Measurements from ENCODE around the gene SCAF4.
A peak's percentile ranks its signal among the peaks of the same experiment; 100 is the strongest.

The SCAF4 gene, protein sequence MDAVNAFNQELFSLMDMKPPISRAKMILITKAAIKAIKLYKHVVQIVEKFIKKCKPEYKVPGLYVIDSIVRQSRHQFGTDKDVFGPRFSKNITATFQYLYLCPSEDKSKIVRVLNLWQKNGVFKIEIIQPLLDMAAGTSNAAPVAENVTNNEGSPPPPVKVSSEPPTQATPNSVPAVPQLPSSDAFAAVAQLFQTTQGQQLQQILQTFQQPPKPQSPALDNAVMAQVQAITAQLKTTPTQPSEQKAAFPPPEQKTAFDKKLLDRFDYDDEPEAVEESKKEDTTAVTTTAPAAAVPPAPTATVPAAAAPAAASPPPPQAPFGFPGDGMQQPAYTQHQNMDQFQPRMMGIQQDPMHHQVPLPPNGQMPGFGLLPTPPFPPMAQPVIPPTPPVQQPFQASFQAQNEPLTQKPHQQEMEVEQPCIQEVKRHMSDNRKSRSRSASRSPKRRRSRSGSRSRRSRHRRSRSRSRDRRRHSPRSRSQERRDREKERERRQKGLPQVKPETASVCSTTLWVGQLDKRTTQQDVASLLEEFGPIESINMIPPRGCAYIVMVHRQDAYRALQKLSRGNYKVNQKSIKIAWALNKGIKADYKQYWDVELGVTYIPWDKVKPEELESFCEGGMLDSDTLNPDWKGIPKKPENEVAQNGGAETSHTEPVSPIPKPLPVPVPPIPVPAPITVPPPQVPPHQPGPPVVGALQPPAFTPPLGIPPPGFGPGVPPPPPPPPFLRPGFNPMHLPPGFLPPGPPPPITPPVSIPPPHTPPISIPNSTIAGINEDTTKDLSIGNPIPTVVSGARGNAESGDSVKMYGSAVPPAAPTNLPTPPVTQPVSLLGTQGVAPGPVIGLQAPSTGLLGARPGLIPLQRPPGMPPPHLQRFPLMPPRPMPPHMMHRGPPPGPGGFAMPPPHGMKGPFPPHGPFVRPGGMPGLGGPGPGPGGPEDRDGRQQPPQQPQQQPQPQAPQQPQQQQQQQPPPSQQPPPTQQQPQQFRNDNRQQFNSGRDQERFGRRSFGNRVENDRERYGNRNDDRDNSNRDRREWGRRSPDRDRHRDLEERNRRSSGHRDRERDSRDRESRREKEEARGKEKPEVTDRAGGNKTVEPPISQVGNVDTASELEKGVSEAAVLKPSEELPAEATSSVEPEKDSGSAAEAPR

DNA sequence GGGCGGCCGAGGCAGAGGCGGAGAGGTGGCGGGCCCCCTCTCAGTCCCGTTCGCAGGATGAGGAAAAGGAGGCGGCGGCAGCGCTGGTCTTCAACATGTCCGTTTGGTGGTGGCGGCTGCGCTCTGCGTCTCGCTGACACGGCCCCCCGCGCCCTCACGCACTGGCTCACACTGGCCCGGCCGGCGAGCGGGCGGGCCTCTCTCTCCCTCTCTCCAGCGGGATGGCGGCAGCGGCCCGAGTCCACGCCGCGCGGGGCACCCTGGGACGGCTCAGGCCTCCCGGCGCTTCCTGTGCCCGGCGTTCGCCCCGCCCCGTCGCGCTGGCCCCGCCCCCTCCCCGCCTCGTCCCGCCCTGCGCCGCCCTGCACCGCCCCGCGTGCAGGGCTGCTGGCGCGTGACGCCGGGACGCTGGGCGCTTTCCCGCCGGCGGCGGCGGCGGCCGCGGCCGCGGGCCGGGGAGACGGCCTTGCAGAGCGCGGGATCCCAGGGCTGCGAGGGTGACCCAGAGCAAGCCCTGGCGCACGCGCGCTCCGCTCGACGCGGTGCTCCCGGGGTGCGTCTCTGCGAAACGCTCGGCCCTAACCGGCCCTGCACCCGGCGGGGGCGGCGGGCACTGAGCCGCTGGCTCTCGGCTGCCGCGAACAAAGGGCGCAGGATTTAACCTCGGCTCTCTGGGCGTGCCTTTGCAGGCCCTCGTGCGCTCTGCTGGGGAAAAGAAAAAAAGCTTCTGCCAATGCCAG is at the start of gene SCAF4:
TSS of gene SCAF4 (minus strand) at position 262 of the 740 bp plus-strand sequence. CDS start 426 bp downstream, outside the sequence.
- TF ChIP-seq, protein P1, sequence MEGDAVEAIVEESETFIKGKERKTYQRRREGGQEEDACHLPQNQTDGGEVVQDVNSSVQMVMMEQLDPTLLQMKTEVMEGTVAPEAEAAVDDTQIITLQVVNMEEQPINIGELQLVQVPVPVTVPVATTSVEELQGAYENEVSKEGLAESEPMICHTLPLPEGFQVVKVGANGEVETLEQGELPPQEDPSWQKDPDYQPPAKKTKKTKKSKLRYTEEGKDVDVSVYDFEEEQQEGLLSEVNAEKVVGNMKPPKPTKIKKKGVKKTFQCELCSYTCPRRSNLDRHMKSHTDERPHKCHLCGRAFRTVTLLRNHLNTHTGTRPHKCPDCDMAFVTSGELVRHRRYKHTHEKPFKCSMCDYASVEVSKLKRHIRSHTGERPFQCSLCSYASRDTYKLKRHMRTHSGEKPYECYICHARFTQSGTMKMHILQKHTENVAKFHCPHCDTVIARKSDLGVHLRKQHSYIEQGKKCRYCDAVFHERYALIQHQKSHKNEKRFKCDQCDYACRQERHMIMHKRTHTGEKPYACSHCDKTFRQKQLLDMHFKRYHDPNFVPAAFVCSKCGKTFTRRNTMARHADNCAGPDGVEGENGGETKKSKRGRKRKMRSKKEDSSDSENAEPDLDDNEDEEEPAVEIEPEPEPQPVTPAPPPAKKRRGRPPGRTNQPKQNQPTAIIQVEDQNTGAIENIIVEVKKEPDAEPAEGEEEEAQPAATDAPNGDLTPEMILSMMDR (IDR thresholded peaks at IDR 0.05; ENCODE audit: control extremely low read depth, extremely low read depth, low read depth, missing control alignments) = no peak
- peak; percentile 95 for DNase-seq (ENCODE audit: extremely low spot score)
- POLR2A ChIA-PET = no interaction called here
- CTCF ChIA-PET = interaction anchor here (1.0 kb wide), 1 partner anchor 10 kb away, joined by 3 read pairs; no protein-coding TSS in a partner anchor

DNA sequence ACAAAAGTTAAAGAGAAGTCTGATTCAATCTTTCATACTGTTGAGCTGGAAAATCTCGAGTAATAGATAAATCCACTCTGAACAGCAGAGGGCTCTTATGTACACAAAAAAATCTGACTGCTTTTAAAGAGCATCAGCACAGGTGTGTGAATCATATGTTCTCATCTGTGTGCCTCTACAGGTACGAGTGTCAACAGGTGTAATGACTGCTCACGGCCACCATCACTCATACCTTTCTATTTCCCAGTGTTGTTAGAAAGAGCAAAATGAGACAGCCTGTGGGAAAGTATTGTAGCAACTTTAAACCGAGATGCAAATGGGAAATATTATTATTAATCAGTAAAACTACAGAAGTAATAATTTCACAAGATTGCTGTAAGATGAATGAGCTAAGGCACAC is 49.0 kb upstream of the SCAF4 start:
- no peak for DNase-seq (ENCODE audit: extremely low spot score)
- CTCF ChIA-PET = interaction anchor here (1.0 to 1.2 kb wide), 2 partner anchors 8 to 44 kb away, joined by 3 to 4 read pairs; no protein-coding TSS in a partner anchor
- TF ChIP-seq, protein P1 (IDR thresholded peaks at IDR 0.05; ENCODE audit: control extremely low read depth, extremely low read depth, low read depth, missing control alignments) = peak; percentile 21
- POLR2A ChIA-PET = no interaction called here

DNA sequence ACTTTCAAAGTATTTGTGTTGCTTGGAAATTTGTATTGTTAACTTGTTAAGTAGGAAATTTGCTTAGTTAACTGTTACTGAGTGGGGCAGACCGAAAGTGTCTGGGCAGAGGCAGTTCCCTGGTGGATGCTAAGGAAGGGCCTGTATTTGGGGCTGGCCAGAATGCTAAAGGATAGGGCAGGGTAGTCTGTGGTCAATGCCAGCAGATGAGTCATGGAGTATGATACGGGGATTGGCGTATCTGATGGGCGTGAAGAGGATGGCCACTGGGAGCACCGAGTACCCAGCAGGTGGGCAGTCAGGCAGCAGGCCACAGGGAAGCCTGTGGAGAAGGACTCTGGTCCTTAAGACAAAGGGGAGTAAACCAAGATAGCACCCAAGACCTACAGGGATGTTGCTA is 46.6 kb upstream of the SCAF4 start:
- TF ChIP-seq, protein P1 (IDR thresholded peaks at IDR 0.05; ENCODE audit: control extremely low read depth, extremely low read depth, low read depth, missing control alignments) = no peak
- POLR2A ChIA-PET = no interaction called here
- CTCF ChIA-PET = no interaction called here
- DNase-seq (ENCODE audit: extremely low spot score) = no peak

DNA sequence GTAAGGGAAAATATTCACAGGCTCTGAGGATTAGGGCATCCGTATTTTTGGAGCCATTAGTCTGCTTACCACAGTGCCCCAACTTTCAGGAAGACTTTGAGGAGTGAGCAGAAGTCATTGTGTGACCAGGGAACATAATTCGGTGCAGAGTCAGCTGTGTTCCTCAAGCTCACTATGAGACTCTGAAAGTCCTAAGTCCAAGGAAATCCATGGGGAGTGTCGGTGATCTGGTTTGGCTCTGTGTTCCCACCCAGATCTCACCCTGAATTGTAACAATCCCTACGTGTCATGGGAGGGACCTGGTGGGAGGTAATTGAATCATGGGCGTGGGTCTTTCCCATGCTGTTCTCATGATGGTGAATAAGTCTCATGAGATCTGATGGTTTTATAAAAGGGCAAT is 45.9 kb upstream of the SCAF4 start:
- DNase-seq (ENCODE audit: extremely low spot score) = no peak
- ChIA-PET POLR2A (no interaction called here), CTCF (interaction anchor here (1.4 kb wide), 1 partner anchor 8 kb away, joined by 4 read pairs; no protein-coding TSS in a partner anchor)
- TF ChIP-seq, protein P1 (IDR thresholded peaks at IDR 0.05; ENCODE audit: control extremely low read depth, extremely low read depth, low read depth, missing control alignments) = no peak

DNA sequence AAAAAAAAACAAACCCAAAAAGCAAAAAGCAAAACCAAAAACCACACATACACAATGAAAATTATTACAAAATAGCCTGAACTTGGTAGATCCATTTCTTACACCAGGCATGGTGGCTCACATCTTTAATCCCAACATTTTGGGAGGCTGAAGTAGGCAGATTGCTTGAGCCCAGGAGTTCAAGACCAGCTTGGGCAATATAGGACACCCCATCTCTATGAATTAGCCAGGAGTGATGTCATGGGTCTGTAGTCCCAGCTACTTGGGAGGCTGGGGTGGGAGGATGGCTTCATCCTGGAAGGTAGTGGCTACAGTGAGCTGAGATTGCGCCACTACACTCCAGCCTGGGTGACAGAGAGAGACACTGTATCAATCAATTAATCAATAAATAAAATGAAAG is 42.1 kb upstream of the SCAF4 start:
- TF ChIP-seq, protein P1 (IDR thresholded peaks at IDR 0.05; ENCODE audit: control extremely low read depth, extremely low read depth, low read depth, missing control alignments) = no peak
- no peak for DNase-seq (ENCODE audit: extremely low spot score)
- CTCF ChIA-PET = interaction anchor here (1.2 to 3.3 kb wide), 2 partner anchors 12 to 484 kb away, joined by 3 to 12 read pairs; no protein-coding TSS in a partner anchor
- POLR2A ChIA-PET = no interaction called here
